Stimulated activated naive CD4-positive, alpha-beta T cell (primary cell): ENCODE results near the gene SYT5.

Experiments
- DNase-seq, 6 experiments: peaks; one replicate each; lab custom pipeline; 2025; lab: John Stamatoyannopoulos, UW

SYT5 gene

DNA sequence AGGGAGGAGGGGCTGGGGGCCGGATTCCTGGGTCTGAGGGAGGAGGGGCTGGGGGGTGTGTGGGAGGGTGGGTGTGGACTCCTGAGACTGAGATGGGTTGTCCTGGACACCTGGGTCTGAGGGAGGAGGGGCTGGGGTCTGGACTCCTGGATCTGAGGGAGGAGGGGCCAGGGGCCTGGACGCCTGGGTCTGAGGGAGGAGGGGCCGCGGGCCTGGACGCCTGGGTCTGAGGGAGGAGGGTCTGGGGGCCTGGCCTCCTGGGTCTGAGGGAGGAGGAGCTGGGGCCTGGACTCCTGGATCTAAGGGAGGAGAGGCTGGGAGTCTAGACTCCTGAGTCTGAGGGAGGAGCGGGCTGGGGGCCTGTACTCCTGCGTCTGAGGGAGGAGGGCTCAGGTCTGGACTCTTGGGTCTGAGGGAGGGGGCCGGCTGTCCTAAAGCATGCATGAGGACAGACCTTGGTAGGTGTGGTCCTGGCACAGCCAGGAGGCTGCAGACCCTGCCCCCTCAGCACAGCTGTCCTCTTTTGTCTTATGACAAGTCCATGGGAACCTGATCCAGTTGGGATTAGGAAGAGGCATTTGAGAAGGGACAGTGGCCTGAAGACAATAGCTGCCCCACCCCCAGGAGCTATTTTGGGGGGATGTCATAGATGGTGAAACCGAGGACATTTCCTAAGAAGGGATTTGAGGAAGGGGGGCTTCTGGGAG is 32.4 kb downstream of the SYT5 start:
- no peak for DNase-seq

DNA sequence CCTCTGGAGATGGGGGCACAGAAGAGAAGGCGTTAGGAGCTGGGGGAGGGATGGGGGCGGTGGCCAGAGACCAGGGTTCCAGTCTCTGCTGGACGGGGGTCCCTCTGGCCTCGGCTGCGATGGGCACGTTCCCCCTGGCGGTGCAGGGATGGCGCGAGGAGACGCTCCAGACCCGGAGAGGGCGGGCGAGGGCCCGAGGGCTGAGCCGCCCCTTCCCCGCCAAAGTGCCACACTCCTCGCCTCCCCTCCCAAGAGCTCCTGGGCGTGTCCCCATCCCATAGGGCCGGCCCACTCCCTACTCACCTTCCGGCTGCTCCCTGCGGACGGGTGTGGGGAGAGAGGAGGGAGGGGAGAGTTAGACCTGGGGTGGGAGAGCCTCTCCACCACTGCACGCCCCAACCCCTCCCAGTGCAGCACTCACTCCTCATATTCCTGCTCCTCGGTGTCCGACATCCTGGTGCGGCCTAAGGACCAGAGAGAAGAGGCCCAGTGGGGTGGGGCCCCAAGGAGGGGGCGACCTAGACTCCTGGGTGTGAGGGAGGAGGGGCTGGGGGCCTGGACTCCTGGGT is 33.3 kb downstream of the SYT5 start:
- no peak for DNase-seq

DNA sequence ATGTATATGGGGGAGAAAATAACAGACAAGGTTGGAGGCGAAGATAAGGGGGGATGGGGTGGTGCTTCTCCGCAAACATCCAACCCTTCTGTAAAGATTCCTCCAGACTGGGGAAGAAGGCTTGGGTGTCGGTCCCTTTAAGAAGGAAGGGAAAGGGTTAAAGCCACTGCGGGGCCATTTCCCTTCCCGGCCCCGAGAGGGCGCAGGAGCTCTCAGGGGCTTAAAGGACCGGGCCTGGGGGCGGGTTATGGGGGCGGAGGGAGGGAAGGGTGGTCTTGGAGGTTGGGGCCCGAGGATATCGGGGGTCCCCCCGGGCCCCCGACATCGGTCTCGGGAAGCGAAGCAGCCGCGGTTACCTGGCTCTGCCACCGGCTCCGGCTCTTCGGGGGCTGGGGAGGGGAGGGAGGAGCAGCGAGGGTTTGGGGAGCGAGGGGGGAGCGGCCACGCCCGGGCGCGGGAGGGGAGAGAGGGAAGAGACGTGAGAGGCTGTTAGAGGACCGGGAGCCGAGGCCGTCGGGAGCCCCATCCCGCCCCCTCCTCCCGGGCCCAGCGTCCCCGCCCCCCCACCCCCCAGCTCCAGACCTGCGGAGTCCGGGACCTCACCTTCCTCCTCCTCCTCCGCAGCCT is 33.9 kb downstream of the SYT5 start:
- peak in 1 of 6 experiments; percentile 21 for DNase-seq

DNA sequence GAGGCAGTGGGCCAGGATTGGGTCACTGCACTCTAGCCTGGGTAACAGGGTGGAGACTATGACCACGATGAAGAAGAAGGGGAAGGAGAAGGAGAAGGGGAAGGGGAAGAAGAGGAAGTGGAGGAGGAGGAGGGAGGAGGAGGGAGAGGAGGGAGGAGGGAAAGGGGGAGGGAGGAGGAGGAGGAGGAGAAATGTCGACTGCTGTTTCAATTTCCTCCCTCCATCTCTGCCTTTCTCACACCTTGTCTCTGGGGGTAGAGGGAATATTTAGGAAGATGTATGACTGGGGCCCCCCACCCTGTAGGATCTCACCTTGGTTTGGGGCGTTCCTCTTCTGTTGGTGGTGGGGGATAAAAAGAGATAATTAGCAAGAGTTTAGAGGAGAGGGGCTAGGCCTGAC is 34.9 kb downstream of the SYT5 start:
- DNase-seq, result no peak

DNA sequence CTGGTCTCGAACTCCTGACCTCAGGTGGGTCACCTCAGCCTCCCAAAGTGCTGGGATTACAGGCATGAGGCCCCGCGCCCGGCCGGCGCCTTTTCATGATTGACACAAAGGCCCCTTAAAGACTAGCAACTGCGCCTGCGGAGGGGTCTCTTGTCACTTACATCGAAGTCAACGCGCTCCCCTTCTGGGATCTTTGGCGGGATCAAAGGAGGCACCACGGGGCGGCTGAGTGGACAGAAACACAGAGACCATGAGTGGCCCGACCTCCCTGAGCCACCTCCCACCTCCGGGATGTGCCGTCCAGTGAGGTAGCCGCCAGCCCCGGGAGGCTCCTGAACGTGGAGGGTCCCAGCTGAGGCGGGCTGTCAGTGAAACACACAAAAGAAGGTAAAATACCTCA is 38.4 kb downstream of the SYT5 start:
- no peak for DNase-seq

DNA sequence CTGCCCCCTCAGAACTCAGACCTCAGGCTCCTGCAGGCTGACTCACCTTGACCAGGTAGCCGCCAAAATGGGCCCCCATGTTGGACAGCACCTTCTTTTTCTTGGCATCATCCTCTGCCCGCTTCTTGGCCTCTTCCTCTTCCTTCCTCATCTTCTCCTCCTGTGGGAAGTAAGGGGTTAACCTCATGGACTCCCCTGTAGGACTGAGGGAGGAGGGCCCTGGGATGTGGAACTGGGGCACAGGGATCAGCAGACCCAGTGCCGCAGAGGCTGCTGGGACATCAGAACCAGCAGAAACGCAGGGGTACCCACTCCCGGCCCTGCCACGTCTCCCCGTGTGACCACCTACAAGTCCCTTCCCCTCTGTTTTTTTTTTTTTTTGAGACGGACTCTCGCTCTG is 42.2 kb downstream of the SYT5 start:
- DNase-seq, result no peak

DNA sequence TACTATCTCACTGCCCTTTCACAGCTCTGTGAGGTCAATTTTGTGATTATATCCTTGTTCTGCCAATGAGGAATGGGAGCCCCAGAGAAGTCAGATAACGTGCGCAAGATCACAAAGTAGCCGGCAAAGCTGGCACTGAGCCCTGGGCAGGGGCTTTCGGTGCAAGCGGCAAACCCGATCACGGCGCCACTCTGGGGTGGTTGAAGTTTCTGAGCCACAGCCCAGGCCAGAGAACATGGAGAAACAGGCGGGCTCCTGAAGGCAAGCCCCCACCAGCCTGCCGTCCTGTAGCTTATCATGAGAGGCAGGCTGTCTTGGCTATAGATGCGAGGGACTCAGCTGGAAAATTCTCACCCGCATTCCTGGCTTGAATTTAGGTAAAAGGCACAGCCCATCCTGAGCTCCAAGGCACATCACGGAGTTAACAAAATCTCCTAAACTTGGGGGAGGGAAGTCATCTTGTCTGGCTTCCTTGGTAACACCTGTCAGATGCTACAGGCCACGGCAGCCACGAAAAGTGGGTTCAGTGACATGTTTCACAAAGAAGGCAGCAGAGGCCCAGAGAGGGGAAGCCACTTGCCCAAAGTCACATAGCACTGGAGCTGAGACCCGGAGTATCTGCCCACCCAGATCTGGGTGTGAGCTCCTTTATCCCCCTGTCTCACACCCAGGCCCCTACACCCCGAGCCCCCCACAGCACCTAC is 43.5 kb downstream of the SYT5 start:
- no peak for DNase-seq

DNA sequence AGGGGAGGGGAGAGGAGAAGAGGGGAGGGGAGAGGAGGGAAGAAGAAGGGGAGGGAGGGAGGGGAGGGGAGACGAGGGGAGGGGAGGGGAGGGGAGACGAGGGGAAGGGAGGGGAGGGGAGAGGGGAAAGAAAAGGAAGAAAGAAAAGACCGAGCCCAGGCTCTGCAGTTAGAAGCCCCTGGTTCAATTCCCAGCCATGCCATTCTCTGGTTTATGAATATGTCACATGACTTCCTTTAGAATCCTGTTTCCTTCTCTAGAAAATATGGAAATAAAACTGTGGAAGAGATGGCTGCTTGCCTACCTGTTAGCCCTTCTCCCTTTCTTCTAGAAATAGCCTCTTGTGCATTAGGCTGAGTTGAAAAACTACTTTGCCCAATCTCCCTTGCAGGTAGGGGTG is 45.4 kb downstream of the SYT5 start:
- DNase-seq, result no peak

DNA sequence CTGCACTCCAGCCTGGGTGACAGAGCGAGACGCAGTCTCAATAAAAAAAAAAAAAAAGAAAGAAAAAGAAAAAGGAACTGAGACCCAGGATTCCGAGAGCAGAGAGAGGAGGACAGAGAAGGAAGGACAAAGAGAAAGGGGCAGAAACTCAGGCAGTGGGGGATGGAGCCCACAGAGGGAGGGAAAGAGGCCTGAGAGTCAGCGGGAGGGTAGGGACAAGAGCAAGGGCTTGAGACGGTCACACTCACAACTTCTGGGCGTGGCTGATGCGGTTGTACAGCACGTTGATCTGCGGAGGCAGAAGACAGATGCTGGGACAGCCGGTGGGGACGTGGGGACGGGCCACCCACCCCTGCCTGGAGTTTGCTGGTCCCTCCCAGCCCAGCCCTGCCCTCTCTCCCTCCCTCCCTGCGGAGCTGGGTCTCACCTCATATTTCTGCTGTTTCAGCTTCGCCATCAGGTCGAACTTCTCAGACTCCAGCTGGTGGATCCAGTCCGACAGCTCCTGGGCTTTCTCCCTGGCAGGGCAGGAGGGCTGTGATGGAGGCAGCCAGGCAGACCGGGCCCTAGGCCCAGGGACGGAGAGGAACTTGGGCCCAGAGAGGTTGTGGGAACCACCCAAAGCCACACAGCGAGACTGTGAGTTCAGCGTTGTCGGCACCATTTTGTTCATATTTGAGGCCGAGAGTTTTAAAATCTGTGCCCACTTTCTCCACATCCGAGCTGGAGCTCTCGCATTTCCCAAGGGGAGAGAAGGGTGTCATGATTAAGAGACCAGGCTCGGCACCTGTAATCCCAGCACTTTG is 46.2 kb downstream of the SYT5 start:
- no peak for DNase-seq

DNA sequence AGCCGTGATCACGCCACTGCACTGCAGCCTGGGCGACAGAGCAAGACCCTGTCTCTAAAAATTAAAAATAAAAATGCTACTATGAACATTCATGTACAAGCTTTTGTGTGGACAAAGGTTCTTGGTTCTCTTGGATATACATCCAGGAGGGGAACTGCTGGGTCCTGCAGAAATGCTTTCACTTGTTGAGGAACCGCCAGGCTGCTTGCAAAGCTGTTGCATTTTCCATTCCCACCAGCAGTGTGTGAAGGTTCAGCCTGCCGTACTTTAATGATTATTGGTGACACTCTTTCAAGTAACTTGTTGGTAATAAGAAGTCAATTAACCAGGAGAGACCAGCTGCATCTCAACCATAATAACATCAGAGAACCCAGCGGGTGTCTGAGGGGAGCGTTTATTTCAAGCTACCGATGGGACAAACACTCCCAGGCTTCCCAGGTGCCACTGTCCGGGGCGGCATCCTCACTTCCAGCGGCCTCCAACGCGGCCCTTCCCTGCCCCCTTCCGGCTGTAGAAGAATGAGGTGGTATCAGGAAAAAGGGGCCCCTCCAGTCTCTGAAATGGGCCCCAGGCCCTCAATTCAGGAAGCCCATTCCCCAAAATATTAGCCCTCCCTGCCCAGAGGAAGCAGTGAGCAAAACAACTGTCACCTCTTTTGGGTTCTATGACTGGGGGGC is 47.5 kb downstream of the SYT5 start:
- DNase-seq, result no peak

DNA sequence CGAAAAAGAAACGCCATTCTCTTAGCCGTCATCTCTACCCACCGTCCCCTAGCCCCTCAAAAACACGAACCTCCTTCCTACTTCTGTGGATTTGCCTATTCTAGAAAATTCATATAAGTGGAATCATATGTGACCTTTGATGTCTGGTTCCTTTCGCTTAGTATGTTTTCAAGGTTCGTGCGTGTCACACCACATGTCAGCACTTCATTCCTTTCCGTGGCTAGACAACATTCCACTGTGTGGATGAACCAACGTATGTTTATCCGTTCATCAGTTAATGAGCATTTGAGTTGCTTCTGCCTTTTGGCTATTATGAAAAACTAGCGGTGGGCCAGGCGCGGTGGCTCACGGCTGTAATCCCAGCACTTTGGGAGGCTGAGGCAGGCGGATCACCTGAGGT is 48.7 kb downstream of the SYT5 start:
- DNase-seq, result no peak
